Sigmoid colon (tissue), 4 donors: ENCODE results near the gene DDI1.

ENCODE experiments used
- EP300 ChIP-seq, 4 donors: sonication (generic); formaldehyde crosslinking; IDR thresholded peaks; one replicate each; pipeline ENCODE4 v1.6.1; 2017; ENCODE audit warnings: antibody characterized with exemption in 4 of 4
- POLR2A ChIP-seq, 2 donors: fragments of 450-650 bp; IDR thresholded peaks; one replicate each; pipeline ENCODE4 v1.6.1; 2016; ENCODE audit warnings: antibody characterized with exemption in 2 of 2, mild to moderate bottlenecking in 2 of 2, moderate library complexity in 2 of 2
- POLR2AphosphoS5 ChIP-seq, 4 donors: sonication (generic); formaldehyde crosslinking; IDR thresholded peaks; one replicate each; pipeline ENCODE4 v1.6.1; 2017; ENCODE audit warnings: antibody characterized with exemption in 4 of 4
- TF ChIP-seq, protein P1 (sequence below), 4 experiments: fragments of 450-650 bp in 3 of 4; fragments of 200-600 bp in 1 of 4; IDR thresholded peaks; one replicate each; pipeline ENCODE4 v1.5.1; 2016 to 2019; ENCODE audit warnings: antibody characterized with exemption in 4 of 4, mild to moderate bottlenecking in 3 of 4, moderate library complexity in 2 of 4

GRCh38 chr11:103988595-103988969 lies 47.9 kb upstream of the DDI1 start:
- TF ChIP-seq, protein P1, sequence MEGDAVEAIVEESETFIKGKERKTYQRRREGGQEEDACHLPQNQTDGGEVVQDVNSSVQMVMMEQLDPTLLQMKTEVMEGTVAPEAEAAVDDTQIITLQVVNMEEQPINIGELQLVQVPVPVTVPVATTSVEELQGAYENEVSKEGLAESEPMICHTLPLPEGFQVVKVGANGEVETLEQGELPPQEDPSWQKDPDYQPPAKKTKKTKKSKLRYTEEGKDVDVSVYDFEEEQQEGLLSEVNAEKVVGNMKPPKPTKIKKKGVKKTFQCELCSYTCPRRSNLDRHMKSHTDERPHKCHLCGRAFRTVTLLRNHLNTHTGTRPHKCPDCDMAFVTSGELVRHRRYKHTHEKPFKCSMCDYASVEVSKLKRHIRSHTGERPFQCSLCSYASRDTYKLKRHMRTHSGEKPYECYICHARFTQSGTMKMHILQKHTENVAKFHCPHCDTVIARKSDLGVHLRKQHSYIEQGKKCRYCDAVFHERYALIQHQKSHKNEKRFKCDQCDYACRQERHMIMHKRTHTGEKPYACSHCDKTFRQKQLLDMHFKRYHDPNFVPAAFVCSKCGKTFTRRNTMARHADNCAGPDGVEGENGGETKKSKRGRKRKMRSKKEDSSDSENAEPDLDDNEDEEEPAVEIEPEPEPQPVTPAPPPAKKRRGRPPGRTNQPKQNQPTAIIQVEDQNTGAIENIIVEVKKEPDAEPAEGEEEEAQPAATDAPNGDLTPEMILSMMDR (IDR thresholded peaks at IDR 0.05), result no peak
- TF ChIP-seq EP300 (IDR thresholded peaks at IDR 0.05) (no peak), POLR2A (IDR thresholded peaks at IDR 0.05) (no peak), POLR2AphosphoS5 (IDR thresholded peaks at IDR 0.05) (no peak)
